GM19043 (cell line): ENCODE data around the gene DUOXA2.
"Not testable (repeated sequence)": the region's sequence is repeated elsewhere in the genome, so short reads cannot be mapped to it uniquely, and the experiment has no call there.

Experiments used
- ATAC-seq: cut with Tn5 transposase; IDR thresholded peaks from one replicate; pipeline ENCODE4 v1.9.1; 2021; ENCODE audit warnings: low read depth; ENCODE audit not compliant: unreplicated experiment

The DUOXA2 gene

DNA sequence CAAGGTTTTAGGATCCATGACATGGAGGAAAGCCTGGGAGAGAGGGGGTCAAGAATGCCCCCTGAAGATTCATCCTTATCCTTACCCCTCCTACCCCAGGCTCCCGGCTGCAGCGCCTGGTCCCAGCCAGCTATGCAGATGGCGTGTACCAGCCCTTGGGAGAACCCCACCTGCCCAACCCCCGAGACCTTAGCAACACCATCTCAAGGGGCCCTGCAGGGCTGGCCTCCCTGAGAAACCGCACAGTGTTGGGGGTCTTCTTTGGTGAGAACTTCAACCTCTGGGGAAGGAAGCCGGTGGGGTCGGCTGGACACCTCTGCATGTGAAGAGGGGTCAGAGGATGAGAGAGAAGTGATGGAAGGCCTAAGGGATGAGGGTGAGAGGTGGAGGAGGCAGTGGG lies 19.9 kb downstream of the DUOXA2 start:
- no peak for ATAC-seq

DNA sequence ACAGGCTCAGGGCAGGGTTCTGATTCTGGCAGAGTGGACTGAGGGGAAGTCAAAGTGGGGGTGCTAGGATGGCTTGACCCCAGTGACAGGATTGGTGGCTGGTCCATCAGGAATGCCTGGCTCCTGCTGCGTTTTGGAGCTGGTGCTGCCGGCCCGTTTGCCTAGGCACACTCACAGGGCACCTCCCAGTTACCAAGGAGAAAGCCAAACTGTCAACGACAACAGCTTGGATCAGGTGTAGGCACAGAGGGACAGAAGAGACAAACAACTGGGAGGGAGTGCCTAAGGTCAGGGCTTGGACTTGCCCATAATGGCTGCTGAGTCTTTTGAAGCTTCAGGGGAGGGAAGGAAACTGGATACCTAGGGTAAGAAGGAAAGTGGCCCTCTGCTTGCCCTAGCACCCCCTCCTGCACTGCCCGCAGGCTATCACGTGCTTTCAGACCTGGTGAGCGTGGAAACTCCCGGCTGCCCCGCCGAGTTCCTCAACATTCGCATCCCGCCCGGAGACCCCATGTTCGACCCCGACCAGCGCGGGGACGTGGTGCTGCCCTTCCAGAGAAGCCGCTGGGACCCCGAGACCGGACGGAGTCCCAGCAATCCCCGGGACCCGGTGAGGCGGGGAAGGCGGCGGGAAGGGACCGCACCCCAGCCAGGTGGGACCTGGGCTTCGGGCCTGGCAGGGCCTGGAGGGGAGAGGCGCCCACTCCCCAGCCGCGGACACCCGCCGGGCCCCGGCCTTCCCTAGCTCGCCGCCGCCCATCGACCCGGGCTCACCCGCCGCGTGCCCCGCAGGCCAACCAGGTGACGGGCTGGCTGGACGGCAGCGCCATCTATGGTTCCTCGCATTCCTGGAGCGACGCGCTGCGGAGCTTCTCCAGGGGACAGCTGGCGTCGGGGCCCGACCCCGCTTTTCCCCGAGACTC lies 20.8 kb downstream of the DUOXA2 start:
- ATAC-seq = no peak

DNA sequence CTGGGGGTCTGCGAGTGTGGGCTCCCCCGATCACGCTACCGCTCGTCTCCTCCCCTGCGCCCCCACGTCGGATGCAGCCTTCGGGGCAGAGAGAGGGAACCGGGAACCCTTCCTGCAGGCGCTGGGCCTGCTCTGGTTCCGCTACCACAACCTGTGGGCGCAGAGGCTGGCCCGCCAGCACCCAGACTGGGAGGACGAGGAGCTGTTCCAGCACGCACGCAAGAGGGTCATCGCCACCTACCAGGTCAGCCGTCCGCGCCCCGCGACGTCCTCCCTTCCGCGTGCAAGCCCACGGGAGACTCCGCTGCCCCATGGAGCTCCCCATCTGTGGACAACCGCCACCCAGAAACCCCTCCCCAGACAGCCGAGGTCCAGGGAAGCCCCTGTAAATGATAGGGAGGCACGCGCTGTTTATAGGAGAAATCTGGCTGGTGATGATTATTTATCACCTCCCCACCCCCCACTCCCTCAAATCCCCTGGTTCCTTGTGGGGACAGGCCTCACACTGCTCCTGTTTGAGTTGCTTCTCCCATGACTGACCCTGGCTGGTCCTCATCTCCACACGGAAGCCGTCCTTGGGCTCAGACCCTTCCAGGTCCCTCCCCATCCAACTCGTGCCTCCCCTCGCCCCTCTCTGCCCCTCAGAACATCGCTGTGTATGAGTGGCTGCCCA lies 21.7 kb downstream of the DUOXA2 start:
- not testable (repeated sequence) for ATAC-seq

DNA sequence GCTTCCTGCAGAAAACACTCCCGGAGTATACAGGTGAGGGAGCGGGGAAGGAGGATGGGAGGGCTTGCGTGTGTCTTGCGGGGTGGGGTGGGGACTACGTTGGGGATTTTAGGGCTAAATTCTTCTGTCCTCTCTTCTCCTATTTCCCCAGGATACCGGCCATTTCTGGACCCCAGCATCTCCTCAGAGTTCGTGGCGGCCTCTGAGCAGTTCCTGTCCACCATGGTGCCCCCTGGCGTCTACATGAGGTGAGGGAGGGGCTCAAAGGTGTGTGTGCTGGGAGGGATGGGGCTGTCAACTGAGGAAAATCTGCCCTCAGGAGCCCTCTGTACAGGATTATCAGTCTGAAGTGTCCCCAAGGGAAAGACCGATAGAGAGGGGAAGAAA lies 22.2 kb downstream of the DUOXA2 start:
- ATAC-seq = no peak

DNA sequence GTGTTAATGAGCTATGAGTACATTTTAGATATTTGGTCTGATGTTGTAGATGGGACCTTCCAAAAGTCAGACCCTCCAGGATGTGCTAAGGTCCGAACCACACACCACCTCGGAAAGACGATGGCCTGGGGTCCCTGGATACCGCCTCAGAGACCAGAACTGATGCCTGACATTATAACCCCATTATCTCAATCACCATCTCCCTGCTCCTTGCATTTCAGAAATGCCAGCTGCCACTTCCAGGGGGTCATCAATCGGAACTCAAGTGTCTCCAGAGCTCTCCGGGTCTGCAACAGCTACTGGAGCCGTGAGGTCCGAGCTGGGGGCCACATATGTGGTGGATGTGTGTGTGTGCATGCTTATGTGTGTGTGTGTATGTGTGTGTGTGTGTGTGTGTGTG lies 23.6 kb downstream of the DUOXA2 start:
- ATAC-seq = no peak

DNA sequence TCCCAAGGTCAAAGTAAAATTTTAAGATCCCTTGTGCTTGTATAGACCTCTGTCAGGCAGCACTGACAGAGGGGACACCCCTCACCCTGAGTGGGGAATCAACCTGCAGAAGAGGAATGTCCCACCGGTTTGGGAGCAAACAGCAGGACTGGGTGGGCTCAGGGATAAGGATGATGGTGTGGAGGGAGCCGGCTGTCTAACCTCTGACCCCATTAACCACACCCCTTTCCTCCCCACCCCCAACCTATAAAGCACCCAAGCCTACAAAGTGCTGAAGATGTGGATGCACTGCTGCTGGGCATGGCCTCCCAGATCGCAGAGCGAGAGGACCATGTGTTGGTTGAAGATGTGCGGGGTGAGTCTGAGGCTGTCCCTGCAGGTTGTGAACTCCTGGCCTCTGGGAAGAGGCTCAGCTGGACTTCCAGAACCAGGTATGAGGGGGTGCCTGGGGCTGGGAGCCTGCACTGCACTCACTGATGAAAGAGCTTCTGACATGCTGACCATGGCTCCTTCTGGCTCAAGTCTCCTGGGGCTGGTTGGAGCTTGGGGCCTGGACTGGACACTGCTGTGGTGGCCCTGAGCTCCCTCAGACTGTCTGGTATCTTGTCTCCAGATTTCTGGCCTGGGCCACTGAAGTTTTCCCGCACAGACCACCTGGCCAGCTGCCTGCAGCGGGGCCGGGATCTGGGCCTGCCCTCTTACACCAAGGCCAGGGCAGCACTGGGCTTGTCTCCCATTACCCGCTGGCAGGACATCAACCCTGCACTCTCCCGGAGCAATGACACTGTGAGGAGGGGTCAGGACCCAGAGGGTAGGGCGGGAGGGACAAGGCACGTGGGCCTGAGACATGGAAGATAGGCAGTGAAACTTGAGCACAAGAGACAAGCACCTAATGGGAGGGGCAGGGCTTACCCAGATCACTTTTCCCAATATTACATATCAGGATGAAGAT lies 25.0 kb downstream of the DUOXA2 start:
- ATAC-seq = no peak

DNA sequence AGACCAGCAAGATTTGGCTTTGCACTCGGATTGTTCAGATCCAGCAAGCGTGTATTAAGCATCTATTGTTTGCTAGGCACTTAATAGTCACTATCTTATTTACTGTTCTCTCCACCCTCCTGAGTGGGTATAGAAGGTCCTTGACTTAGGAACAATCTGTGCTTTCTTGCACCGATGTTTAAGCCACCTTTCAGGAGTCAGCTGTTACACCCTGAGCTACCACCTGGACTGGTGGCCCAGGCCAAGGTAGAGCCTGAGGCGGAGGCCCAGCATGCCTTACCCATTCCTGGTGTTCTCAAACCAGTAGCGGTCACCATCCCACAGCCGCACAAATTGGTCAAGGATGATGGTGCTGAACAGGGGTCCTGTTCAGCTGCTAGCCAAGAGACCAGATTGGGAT lies 25.6 kb downstream of the DUOXA2 start:
- no peak for ATAC-seq

DNA sequence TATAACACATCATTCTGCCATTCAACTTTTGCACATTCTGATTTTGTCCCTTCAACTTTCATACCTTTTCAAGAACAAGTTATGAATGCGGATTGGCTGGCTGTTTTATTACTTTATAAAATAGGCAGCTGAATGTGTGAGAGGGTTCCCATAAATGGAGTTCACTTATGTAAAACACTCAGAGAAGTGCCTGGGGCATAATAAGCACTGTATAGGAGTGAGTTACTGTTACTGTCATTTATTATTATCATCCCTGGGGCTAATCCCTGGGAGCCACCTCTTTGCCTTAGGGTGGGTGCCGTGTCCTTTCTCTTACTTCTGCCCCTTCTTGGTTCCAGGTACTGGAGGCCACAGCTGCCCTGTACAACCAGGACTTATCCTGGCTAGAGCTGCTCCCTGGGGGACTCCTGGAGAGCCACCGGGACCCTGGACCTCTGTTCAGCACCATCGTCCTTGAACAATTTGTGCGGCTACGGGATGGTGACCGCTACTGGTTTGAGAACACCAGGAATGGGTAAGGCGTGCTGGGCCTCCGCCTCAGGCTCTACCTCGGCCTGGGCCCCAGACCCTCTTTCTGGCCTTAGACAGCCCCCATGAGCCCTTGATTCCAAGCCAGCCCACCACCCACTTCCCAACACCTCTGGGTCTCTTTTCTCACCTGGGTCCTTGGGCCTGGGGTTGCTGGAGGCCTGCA lies 26.6 kb downstream of the DUOXA2 start:
- ATAC-seq = no peak

DNA sequence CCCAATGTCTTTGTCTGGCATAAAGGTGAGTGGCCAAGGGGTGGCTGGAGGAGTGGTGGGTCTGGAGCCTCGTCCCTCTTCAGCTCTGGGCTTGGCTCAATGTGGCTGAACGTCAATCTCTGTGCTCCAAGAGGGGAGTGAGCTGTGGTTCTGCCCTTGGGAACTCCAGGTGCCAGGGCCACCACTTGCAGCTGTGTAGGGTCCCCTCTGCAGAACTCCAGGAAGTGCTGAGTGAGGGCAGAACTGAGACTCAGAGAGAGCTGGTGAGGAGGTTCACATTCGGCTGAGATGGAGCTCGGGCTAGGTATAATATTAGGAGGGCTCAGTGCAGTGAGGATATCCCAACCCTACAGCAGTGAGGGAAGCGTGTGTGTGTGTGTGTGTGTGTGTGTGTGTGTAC lies 27.3 kb downstream of the DUOXA2 start:
- no peak for ATAC-seq

DNA sequence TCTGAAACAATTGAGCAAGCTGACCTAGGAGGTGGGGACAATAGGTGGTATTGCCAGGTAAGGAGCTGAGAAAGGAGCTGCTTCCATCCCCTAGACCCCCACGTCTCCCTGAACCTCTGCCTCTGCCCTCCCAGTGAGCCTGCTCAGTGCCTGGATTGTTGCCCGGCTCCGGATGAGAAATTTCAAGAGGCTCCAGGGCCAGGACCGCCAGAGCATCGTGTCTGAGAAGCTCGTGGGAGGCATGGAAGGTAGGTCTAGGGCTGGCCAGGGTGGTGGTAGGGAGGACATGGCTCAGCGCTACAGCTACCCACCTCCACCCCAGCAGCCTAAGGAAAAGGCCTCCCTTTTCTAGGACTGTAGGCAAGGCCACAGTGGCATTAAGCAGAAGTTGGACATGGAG lies 28.9 kb downstream of the DUOXA2 start:
- ATAC-seq = no peak

DNA sequence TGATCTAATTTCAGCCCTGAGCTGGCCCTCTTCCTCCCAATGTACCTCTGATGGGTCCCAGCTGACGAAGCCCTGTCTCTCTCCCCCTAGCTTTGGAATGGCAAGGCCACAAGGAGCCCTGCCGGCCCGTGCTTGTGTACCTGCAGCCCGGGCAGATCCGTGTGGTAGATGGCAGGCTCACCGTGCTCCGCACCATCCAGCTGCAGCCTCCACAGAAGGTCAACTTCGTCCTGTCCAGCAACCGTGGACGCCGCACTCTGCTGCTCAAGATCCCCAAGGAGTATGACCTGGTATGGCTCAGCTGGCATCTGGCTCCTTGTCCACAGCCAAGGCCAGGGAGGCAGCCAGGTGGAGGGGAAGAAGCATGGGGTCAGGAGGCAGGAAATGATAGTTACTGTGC lies 29.8 kb downstream of the DUOXA2 start:
- ATAC-seq = no peak

DNA sequence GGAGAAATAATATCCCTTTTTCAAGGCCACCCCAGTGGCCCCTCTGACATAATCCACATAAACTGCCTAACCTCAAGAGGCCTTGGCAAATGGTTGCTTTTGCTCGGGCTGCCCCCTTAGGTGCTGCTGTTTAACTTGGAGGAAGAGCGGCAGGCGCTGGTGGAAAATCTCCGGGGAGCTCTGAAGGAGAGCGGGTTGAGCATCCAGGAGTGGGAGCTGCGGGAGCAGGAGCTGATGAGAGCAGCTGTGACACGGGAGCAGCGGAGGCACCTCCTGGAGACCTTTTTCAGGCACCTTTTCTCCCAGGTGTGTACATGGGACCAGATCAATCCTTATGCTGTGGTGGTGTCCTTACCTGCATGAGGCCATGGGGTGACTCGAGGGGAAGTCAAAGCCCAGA lies 30.6 kb downstream of the DUOXA2 start:
- no peak for ATAC-seq

DNA sequence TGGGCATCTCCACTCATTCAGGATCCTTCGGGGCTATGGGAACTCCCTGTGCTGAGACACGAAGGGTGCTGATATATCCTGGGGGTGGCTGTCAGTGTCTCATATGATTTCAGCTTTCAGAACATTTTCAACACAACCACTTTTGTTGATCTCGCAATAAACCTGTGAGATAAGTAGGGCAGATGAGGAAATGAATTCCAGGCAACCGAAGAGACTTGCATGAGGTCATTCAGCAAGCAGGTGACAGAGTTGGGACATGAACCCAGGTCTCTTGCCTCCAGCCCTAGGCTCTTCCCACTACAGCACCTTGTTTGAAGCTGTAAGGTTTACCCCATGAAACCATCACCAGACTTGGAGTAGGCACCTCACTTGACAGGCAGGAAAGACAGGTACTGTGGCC lies 32.3 kb downstream of the DUOXA2 start:
- no peak for ATAC-seq

DNA sequence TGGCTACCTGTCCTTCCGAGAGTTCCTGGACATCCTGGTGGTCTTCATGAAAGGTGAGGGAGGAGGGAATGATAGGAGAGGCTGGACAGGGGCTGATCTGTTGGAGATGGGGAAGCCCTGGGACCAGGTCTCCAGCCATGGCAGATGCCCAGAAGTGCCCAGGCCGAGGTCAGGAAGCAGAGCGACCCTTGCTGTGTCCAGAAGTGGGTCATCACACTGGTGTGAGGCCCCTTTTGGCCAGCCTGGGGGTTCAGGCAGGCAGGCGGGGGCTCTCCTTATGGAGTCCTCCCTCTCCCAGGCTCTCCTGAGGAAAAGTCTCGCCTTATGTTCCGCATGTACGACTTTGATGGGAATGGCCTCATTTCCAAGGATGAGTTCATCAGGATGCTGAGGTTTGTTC lies 33.5 kb downstream of the DUOXA2 start:
- no peak for ATAC-seq

DNA sequence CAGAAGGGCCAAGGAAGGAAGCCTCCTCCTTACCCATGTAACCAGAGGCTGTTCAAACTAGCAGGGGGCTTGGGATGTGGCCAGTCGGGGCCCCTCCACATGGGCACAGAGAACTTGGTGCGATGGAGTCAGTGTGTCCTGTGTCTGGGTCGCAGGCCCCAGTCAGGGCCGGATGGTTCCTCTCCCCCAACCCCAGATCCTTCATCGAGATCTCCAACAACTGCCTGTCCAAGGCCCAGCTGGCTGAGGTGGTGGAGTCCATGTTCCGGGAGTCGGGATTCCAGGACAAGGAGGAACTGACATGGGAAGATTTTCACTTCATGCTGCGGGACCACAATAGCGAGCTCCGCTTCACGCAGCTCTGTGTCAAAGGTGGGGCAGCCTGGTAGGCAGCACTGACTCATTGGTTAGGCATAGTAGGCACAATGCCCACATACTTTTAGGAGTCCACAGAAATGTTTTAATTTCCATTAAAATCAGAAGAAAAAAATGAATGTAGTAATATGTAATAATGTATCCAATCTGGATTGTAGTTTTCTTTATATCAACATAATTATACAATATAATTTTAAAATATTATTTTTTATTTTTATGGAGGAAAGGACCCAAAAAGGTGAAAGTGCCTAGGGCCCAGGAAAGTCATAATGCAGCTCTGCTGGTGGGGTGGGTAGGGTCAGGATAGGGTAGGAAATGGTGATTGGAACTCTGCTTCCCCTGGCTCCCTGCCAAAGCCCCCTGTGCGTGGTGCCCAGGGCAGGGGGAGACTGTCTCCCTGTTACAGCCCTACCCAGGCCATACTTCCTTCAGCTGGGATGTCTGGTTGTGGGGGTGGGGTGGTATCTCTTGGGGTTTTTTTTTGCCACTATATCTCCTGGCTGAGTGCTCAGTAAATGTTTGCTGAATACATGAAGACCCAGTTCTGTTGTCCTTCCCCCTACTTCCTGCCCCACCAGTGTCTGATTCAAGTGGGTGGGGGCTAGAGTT lies 34.2 kb downstream of the DUOXA2 start:
- ATAC-seq = no peak

DNA sequence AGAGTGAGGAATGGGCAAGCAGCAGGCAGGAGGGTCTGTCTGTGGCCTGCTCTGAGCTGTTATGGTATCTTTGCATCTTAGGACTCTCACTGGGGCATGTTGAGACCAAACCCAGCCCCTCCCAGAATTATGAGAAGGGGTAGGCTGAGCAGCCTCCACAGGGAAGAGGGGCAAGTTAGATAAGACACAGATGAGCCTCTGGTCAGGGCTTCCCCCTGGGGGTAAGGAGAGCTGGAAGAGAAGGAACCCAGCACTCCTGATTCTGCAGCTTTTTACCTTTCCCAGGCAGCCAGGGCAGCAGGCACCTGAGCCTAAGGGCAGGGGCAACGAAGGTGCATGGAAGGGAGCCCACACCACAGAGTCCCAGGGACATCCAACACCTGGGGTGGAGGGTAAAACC lies 34.9 kb downstream of the DUOXA2 start:
- ATAC-seq = no peak

DNA sequence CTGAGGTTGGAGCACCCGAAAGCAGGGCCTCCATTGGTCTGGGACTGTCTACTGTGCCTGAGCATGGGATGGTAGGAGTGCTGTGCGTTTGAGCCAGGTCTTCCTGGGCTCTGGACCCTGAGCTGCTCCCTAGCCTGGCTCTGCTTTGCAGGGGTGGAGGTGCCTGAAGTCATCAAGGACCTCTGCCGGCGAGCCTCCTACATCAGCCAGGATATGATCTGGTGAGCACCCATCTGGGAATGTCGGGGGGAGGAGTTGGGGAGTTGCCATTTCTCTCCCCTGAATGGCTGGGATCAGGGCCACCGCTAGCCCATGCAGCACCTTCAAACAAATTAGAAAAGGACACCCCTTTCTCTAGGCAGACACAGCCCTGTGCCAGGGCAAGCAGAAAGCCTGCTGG lies 36.4 kb downstream of the DUOXA2 start:
- no peak for ATAC-seq

DNA sequence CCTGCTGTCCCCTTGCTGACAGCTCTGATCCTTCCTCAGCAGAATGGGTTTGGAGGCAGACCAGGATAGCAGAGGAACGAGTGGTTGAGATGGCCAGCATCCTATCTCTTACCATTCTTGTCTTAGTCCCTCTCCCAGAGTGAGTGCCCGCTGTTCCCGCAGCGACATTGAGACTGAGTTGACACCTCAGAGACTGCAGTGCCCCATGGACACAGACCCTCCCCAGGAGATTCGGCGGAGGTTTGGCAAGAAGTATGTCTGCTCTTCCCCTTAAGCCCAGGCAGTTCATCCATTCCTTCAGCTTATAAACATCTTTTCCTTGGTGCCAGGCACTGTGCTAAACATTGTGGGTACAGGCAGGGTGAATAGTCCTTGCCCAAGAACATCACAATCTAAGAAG lies 36.9 kb downstream of the DUOXA2 start:
- ATAC-seq = no peak
